LoVo (cell line): ENCODE measurements around the gene CIAO2B.
"Not testable (repeated sequence)": the region's sequence is repeated elsewhere in the genome, so short reads cannot be mapped to it uniquely, and the experiment has no call there.

Source experiments
- DNase-seq: peaks from one replicate; pipeline ENCODE4 v3.0.0-alpha.2; 2016; ENCODE audit warnings: low spot score

CIAO2B gene

GRCh38 chr16:66903544-66904427 lies 30.4 kb downstream of the CIAO2B start:
- no peak for DNase-seq

- no peak for DNase-seq
Measured at GRCh38 chr16:66902648-66903543, 31.3 kb downstream of the CIAO2B start.

- DNase-seq: no peak
Measured at GRCh38 chr16:66901626-66902025, 32.6 kb downstream of the CIAO2B start.

- no peak for DNase-seq
Measured at GRCh38 chr16:66900721-66901441, 33.3 kb downstream of the CIAO2B start.

- DNase-seq: peak; percentile 18
Measured at GRCh38 chr16:66899945-66900710, 34.1 kb downstream of the CIAO2B start.

GRCh38 chr16:66899310-66899944 lies 34.8 kb downstream of the CIAO2B start:
- no peak for DNase-seq

- DNase-seq: no peak
Measured at GRCh38 chr16:66898933-66899309, 35.3 kb downstream of the CIAO2B start.

- no peak for DNase-seq
Measured at GRCh38 chr16:66898207-66898606, 36.0 kb downstream of the CIAO2B start.

GRCh38 chr16:66896682-66897081 lies 37.5 kb downstream of the CIAO2B start:
- DNase-seq: not testable (repeated sequence)

- DNase-seq: no peak
Measured at GRCh38 chr16:66895999-66896398, 38.2 kb downstream of the CIAO2B start.

GRCh38 chr16:66895689-66895979 lies 38.6 kb downstream of the CIAO2B start:
- no peak for DNase-seq

- DNase-seq: peak; percentile 48
Measured at GRCh38 chr16:66894948-66895688, 39.1 kb downstream of the CIAO2B start.

- no peak for DNase-seq
Measured at GRCh38 chr16:66894055-66894454, 40.1 kb downstream of the CIAO2B start.

GRCh38 chr16:66891797-66892196 lies 42.4 kb downstream of the CIAO2B start:
- DNase-seq: no peak

- no peak for DNase-seq
Measured at GRCh38 chr16:66891360-66891759, 42.8 kb downstream of the CIAO2B start.

GRCh38 chr16:66890799-66891198 lies 43.4 kb downstream of the CIAO2B start:
- DNase-seq: no peak

GRCh38 chr16:66889622-66890021 lies 44.6 kb downstream of the CIAO2B start:
- no peak for DNase-seq

GRCh38 chr16:66888647-66889615 lies 45.3 kb downstream of the CIAO2B start:
- no peak for DNase-seq

GRCh38 chr16:66886914-66887313 lies 47.3 kb downstream of the CIAO2B start:
- no peak for DNase-seq
